ENCODE data around the gene KIF19.

DNA sequence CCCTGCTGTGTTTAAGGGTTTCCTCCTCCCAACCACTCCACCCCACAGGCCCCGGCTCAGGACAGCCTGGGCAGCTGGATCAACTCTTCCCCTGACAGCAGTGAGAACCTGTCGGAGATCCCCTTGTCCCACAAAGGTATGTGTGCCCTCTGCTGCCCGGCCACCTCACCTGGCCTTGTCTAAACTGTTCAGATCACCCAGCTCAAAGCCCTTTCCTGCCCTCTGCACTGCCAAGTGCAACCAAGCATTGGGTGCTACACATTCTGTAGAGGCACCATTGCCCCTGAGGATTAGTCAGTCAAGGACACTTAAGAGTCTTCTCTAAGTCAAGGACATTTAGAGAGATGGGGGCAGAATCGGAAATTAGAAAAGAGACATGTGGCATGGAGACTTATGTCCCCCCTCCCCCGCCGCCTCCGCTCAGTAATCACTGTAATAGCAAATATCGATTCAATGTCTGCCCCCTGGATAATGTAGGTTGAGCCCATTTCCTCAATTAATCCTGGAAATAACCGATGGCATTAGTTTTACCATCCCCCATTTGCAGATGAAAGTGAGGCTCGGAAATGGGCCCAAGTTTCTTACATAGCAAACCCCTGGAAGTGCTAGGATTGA, 27.5 kb downstream of the KIF19 start:
- TF ChIP-seq CTCF (IDR thresholded peaks at IDR 0.05) (no peak), ZFX (IDR thresholded peaks at IDR 0.05; ENCODE audit: borderline replicate concordance) (no peak)
